Activated naive CD4-positive, alpha-beta T cell treated with anti-CD3 and anti-CD28 coated beads for 36 hours (primary cell): ENCODE measurements around the gene NCK1. TPM values are rescaled to one million over a fixed set of nuclear protein-coding genes. Genes with fewer than 3 reads are reported as not detected.
"Not testable (repeated sequence)": the region's sequence is repeated elsewhere in the genome, so short reads cannot be mapped to it uniquely, and the experiment has no call there.

Experiments
- CTCF ChIA-PET: fragments of 350-600 bp; sonication (Branson Sonifier 250); formaldehyde crosslinking; loops from one replicate; lab custom pipeline; 2021; ENCODE audit warnings: antibody characterized with exemption; lab: Charles Lee
- DNase-seq: peaks from one replicate; pipeline ENCODE4 v3.0.0-alpha.2; 2020
- H3K27ac Mint-ChIP-seq: one replicate; pipeline ENCODE4 v1.8.0; 2021; ENCODE audit warnings: mild to moderate bottlenecking, mixed read lengths
- H3K27me3 Mint-ChIP-seq: one replicate; pipeline ENCODE4 v1.8.0; 2021; ENCODE audit warnings: low read depth, mixed read lengths
- H3K36me3 Mint-ChIP-seq: one replicate; pipeline ENCODE4 v1.8.0; 2021; ENCODE audit warnings: low read depth, mixed read lengths
- H3K4me1 Mint-ChIP-seq: one replicate; pipeline ENCODE4 v1.8.0; 2021; ENCODE audit warnings: low read depth, mixed read lengths
- H3K4me3 Mint-ChIP-seq: one replicate; pipeline ENCODE4 v1.8.0; 2021; ENCODE audit warnings: mild to moderate bottlenecking, moderate library complexity, mixed read lengths
- H3K9me3 Mint-ChIP-seq: one replicate; pipeline ENCODE4 v1.8.0; 2021; ENCODE audit warnings: mixed read lengths
- intact Hi-C: fragments of 100-400 bp; cut with micrococcal nuclease; formaldehyde crosslinking; loops from one replicate; pipeline ENCODE4 v1.15.1; 2023
- total RNA-seq, 2 experiments: library from RNA; stranded (reverse); gene quantifications; one replicate each; pipeline ENCODE4 v1.2.3, GENCODE V29; 2021

Gene NCK1
- total RNA-seq, 2 experiments from 2014 or later: 24.1 to 29.2 TPM

DNA sequence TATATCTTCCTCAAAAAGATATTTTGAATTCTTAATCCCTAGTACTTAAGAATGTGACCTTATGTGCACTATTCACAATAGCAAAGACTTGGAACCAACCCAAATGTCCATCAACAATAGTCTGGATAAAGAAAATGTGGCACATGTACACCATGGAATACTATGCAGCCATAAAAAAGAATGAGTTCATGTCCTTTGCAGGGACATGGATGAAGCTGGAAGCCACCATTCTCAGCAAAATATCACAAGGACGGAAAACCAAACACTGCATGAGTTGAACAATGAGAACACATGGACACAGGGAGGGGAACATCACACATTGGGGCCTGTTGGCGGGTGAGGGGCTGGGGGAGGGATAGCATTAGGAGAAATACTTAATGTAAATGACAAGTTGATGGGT lies 17.5 kb downstream of the NCK1 start:
- Mint-ChIP-seq H3K36me3 (peaks cover 16% of the 10 kb centered on the region), H3K4me1 (peaks cover 40% of the 10 kb centered on the region), H3K9me3 (peaks cover 13% of the 10 kb centered on the region)
- DNase-seq, intact Hi-C loops, H3K4me3 Mint-ChIP-seq, CTCF ChIA-PET, H3K27ac Mint-ChIP-seq, H3K27me3 Mint-ChIP-seq: not testable (repeated sequence)

DNA sequence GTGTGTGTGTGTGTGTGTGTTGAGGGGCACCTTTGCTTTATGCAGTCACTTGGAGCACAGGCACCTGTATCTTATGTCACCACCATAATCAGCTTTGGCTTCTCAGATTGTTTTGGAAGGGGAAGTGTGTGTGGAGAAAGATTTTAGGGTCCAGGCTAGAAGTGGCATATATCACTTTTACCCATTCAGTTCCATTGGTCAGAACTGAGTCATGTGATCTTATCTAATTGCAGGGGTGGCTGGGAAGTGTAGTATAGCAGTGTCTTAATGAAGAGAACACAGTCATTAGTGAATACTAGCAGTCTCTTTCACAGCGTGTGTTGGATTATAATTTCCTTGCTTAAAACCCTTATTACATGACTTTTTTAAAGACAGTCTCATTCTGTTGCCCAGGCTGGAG lies 20.6 kb downstream of the NCK1 start:
- Mint-ChIP-seq H3K27ac (no peak overlapping the region), H3K27me3 (no peaks in the 10 kb centered on the region), H3K4me3 (no peak overlapping the region), H3K4me1 (peaks cover 58% of the 10 kb centered on the region), H3K36me3 (peaks cover 9% of the 10 kb centered on the region), H3K9me3 (peaks cover 12% of the 10 kb centered on the region)
- intact Hi-C loops: loop anchor here (1.0 kb wide), 1 partner anchor 9 kb away; no protein-coding TSS in a partner anchor
- no peak for DNase-seq
- CTCF ChIA-PET: interaction anchor here (0.6 to 1.2 kb wide), 2 partner anchors 130 to 137 kb away, joined by 3 to 4 read pairs; no protein-coding TSS in a partner anchor

DNA sequence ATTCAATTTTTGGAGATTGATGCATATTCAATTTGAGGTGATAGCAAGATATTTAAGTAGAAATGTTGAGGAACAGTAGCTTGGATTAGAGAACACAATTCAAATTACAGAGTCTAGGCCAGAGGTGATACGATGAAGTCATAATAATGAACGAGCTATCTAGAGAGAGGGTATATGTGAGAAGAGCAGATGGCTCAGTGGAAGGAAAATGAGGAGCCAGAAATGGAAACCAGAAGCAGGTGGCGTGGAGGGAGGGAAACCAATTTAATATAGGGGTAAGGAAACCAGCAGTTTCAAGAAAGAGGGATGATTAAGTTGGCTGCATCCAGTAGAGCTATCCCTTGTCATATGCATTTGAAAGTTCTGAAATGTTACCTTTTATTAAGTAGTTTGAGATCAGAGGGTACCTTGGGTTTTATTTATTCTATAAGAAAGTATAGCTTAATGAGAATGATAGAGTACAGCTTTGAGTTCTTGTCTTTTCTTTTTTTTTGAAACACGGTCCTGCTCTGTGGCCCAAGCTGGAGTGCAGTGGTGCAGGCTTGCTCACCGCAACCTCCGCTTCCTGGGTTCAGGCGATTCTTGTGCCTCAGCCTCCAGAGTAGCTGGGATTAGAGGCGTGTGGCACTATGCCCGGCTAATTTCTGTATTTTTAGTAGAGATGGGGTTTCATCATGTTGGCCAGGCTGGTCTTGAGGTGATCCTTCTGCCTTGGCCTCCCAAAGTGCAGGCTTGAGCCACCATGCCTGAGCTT lies 22.1 kb downstream of the NCK1 start:
- no peak overlapping the region for H3K4me3 Mint-ChIP-seq
- CTCF ChIA-PET: interaction anchor here (0.6 to 1.1 kb wide), 3 partner anchors 40 to 125 kb away, joined by 3 read pairs; no protein-coding TSS in a partner anchor
- H3K9me3 Mint-ChIP-seq: peaks cover 3% of the 10 kb centered on the region
- H3K27me3 Mint-ChIP-seq: no peaks in the 10 kb centered on the region
- H3K4me1 Mint-ChIP-seq: peaks cover 62% of the 10 kb centered on the region
- H3K27ac Mint-ChIP-seq: peak overlapping the region; percentile 5
- intact Hi-C loops: loop anchor here (2.0 kb wide), 1 partner anchor 15 kb away; no protein-coding TSS in a partner anchor
- H3K36me3 Mint-ChIP-seq: peaks cover 10% of the 10 kb centered on the region
- DNase-seq: no peak

DNA sequence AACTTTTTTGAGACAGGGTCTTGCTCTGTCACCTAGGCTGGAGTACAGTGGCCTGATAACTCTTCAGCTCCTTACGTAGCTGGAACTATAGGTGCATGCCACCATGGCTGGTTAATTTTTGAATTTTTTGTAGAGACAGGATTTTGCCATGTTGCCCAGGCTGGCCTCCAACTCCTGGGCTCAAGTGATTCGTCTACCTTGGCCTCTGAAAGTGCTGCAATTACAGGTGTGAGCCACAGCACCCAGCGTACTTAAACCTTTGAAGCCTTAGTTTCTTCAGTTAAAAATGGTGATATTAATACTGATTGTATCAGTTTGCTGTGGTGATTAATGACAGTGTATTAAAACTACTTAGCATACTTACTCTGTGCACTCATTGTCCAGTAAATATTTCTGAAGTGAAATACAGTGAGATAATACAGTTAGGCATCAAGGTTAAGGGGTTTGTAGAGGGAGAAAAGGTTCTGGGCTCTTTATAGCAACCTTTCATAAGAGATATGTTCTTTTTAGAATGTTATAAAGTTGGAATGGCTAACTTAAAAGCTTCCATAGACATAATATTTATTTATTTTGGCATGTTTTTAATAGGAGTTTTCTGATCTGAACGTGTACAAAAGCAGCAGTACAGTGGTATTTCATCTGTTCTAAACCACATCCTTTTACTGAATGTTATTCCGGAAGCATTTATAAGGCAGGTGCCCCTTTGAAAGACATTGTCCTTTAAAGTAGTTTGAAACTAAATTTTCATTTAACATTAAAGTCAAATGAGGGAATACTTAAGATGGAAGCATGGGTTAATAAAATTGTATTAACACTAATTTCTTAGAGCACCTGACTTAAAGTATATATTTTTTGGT lies 23.6 kb downstream of the NCK1 start:
- Mint-ChIP-seq H3K4me3 (no peak overlapping the region), H3K4me1 (peaks cover 66% of the 10 kb centered on the region), H3K9me3 (no peaks in the 10 kb centered on the region), H3K27ac (peak overlapping the region; percentile 74), H3K27me3 (no peaks in the 10 kb centered on the region), H3K36me3 (peaks cover 14% of the 10 kb centered on the region)
- intact Hi-C loops: loop anchor here (2.0 kb wide), 1 partner anchor 13 kb away; no protein-coding TSS in a partner anchor
- DNase-seq: peak; percentile 32
- CTCF ChIA-PET: no interaction called here

DNA sequence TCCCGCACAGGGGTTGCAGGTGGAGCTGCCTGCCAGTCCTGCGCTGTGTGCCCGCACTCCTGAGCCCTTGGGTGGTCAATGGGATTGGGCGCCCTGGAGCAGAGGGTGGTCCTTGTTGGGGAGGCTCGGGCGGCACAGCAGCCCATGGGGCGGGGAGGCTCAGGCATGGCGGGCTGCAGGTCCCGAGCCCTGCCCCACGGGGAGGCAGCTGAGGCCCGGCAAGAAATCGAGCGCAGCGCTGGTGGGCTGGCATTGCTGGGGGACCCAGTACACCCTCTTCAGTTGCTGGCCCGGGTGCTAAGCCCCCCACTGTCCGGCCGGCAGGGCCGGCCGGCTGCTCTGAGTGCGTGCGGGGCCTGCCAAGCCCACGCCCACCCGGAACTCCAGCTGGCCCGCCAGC lies 27.9 kb downstream of the NCK1 start:
- CTCF ChIA-PET: no interaction called here
- DNase-seq: no peak
- Mint-ChIP-seq H3K27me3 (no peaks in the 10 kb centered on the region), H3K4me1 (peaks cover 66% of the 10 kb centered on the region), H3K36me3 (peaks cover 30% of the 10 kb centered on the region), H3K27ac (no peak overlapping the region), H3K4me3 (no peak overlapping the region), H3K9me3 (peaks cover 4% of the 10 kb centered on the region)
- intact Hi-C loops: no loop called here

DNA sequence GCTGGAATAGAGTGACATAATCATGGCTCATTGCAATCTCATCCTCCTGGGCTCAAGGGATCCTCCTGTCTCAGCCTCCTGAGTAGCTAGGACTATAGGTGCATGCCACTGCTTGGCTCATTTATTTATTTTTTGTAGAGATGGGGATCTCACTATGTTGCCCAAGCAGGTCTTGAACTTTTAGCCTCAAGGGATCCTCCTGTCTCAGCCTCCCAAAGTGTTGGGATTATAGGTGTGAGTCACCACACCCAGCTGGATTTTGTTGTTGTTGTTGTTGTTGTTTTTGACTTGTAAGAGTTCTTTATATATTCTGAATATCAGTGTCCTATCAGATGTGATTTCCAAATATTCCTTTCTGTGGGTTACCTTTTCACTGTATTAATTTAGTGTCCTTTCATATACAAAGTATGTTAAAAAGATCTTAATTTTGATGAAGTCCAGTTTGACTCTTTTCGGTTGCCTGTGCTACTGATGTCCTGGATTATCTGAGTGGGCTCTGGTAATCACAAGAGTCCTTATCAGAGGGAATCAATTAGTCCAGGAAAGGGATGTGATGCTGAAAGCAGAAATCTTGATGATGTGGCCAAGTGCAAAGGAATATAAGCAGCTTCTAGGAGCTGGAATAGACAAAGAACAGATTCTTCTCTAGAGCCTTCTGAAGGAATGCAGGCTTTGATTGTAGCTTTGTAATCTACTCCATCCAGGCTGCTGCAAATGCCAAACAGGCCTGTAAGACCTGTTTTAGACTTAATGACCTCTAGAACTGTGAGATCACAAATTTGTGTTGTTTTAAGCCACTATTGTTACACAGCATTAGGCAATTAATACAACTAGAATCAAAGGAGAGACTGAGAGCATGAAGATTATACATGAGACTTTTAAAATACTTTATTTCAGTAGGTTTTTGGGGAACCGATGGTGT lies 30.2 kb downstream of the NCK1 start:
- peaks cover 4% of the 10 kb centered on the region for H3K9me3 Mint-ChIP-seq
- DNase-seq: no peak
- CTCF ChIA-PET: interaction anchor here (0.6 to 0.8 kb wide), 2 partner anchors 22 to 69 kb away, joined by 3 to 6 read pairs; no protein-coding TSS in a partner anchor
- H3K4me3 Mint-ChIP-seq: no peak overlapping the region
- no peaks in the 10 kb centered on the region for H3K27me3 Mint-ChIP-seq
- H3K27ac Mint-ChIP-seq: no peak overlapping the region
- peaks cover 28% of the 10 kb centered on the region for H3K36me3 Mint-ChIP-seq
- peaks cover 51% of the 10 kb centered on the region for H3K4me1 Mint-ChIP-seq
- intact Hi-C loops: no loop called here

DNA sequence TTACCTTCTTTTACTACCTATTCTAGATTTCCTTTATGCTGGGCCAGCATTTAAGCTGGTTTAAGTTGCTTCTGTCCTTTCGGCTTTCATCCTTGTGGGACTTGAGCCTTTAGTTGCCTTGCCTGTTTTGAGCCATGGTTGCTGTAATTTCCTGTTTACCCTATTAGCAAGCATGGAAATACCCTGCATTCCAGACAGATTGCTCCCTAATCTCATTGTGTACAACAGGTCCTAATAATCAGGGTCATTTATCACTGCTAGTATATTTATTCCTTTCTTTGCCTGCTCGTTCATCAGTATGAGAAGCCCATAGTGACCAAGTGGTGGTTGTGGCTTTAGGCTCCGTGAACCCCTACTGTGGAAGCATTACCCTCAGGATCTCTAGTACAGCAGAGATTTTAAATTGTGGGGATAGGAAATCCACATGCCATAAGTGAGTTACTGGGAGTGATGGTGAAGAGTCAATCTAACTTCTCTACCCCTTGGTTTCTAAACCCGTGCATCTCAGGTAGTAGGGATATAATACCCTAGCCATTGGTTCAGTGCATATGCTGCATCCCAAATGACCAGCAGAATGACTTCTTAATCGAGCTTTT lies 31.9 kb downstream of the NCK1 start:
- H3K9me3 Mint-ChIP-seq: peaks cover 4% of the 10 kb centered on the region
- H3K4me1 Mint-ChIP-seq: peaks cover 56% of the 10 kb centered on the region
- CTCF ChIA-PET: interaction anchor here (1.3 kb wide), 1 partner anchor 33 kb away, joined by 3 read pairs; no protein-coding TSS in a partner anchor
- intact Hi-C loops: no loop called here
- no peak overlapping the region for H3K27ac Mint-ChIP-seq
- H3K36me3 Mint-ChIP-seq: peaks cover 25% of the 10 kb centered on the region
- DNase-seq: no peak
- H3K27me3 Mint-ChIP-seq: no peaks in the 10 kb centered on the region
- H3K4me3 Mint-ChIP-seq: no peak overlapping the region

DNA sequence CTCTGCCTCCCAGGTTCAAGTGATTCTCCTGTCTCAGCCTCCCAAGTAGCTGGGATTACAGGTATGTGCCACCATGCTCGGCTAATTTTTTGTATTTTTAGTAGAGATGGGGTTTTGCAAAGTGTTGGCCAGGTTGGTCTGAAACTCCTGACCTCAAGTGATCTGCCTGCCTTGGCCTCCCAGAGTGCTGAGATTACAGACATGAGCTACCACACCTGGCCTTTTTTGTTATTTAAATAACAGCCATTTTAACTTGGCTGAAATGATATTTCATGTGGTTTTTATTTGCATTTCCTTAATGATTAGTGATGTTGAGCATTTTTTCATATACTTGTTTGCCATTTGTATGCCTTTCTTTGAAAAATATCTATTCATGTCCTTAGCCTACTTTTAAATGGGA lies 35.2 kb downstream of the NCK1 start:
- Mint-ChIP-seq H3K4me1 (peaks cover 68% of the 10 kb centered on the region), H3K36me3 (peaks cover 25% of the 10 kb centered on the region), H3K9me3 (peaks cover 12% of the 10 kb centered on the region)
- H3K27me3 Mint-ChIP-seq, H3K4me3 Mint-ChIP-seq, DNase-seq, H3K27ac Mint-ChIP-seq: not testable (repeated sequence)
- CTCF ChIA-PET: interaction anchor here (2.1 kb wide), 1 partner anchor 144 kb away, joined by 9 read pairs; the partner anchor contains the start of gene STAG1
- intact Hi-C loops: loop anchor here (5.0 kb wide), 1 partner anchor 35 kb away; no protein-coding TSS in a partner anchor

DNA sequence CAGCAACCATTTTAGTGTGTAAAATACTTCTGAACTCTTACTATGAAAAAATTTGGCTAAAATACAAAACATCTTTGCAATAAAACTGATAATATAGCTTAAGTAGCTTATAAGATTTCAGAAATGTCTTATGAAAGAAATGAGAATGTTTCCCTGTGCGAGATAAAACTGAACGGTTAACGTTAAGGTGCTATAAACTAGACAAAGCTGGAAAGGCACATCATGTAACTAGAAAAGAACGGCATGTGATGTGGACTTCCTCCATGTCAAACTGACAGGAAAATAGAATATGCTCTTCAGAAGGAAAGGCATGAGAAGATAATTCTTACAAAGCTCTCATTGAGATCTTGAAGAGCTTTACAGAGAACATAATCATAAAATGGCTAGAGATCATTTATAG lies 36.5 kb downstream of the NCK1 start:
- CTCF ChIA-PET: interaction anchor here (2.1 kb wide), 1 partner anchor 145 kb away, joined by 9 read pairs; the partner anchor contains the start of gene STAG1
- intact Hi-C loops: loop anchor here (2.0 to 5.0 kb wide), 2 partner anchors 14 to 34 kb away; no protein-coding TSS in a partner anchor
- no peak for DNase-seq
- peak overlapping the region; percentile 11 for H3K27ac Mint-ChIP-seq
- H3K36me3 Mint-ChIP-seq: peaks cover 30% of the 10 kb centered on the region
- no peak overlapping the region for H3K4me3 Mint-ChIP-seq
- no peaks in the 10 kb centered on the region for H3K27me3 Mint-ChIP-seq
- peaks cover 19% of the 10 kb centered on the region for H3K9me3 Mint-ChIP-seq
- peaks cover 59% of the 10 kb centered on the region for H3K4me1 Mint-ChIP-seq

DNA sequence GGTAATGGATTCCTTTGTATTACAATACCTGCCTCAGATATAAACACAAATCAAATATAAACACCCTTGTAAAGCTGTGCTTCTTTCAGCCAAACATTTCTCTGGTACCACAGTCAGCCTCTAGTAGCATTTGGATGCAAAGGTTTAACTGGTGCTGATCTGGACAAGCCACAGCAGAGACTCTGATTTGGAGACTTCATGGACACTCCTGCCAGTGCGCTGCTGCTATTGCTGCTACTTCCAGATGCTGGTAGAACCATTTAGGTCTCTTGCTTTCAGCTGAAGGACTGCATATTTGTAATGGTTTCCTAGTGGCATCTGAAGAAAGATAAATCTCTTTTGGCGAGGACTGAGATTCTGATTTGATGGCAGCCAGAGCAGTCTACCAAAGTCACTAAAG lies 36.9 kb downstream of the NCK1 start:
- no peak overlapping the region for H3K4me3 Mint-ChIP-seq
- intact Hi-C loops: loop anchor here (1.0 to 5.0 kb wide), 3 partner anchors 14 to 37 kb away; partner anchors contain the start of gene NCK1
- peaks cover 22% of the 10 kb centered on the region for H3K9me3 Mint-ChIP-seq
- no peaks in the 10 kb centered on the region for H3K27me3 Mint-ChIP-seq
- H3K36me3 Mint-ChIP-seq: peaks cover 32% of the 10 kb centered on the region
- H3K27ac Mint-ChIP-seq: no peak overlapping the region
- H3K4me1 Mint-ChIP-seq: peaks cover 55% of the 10 kb centered on the region
- CTCF ChIA-PET: interaction anchor here (0.6 to 2.1 kb wide), 2 partner anchors 146 to 360 kb away, joined by 6 to 9 read pairs; partner anchors contain the start of gene STAG1
- no peak for DNase-seq
